Loucy (cell line): ENCODE results near the gene BCL2L13.

ENCODE experiments used
- H2AFZ ChIP-seq: fragments of 200-600 bp; sonication (generic); 2 replicates; pipeline ENCODE4 v1.6.0; 2016; ENCODE audit warnings: antibody characterized with exemption, mild to moderate bottlenecking, low read length, moderate library complexity
- H3F3A ChIP-seq: fragments of 200-600 bp; 2 replicates; pipeline ENCODE4 v1.6.0; 2016; ENCODE audit warnings: antibody characterized with exemption, low read depth, mild to moderate bottlenecking
- H3K27me3 ChIP-seq: fragments of 200-600 bp; sonication (generic); 2 replicates; pipeline ENCODE4 v1.6.1; 2014; ENCODE audit warnings: low read length, mild to moderate bottlenecking; ENCODE audit not compliant: insufficient read depth, poor library complexity, severe bottlenecking
- H3K36me3 ChIP-seq: fragments of 200-600 bp; sonication (generic); 2 replicates; pipeline ENCODE4 v1.6.1; 2016; ENCODE audit warnings: low read length; ENCODE audit not compliant: insufficient read depth
- H3K4me1 ChIP-seq: fragments of 200-600 bp; sonication (generic); 2 replicates; pipeline ENCODE4 v1.5.1; 2014; ENCODE audit warnings: low read length, mild to moderate bottlenecking; ENCODE audit not compliant: insufficient read depth, poor library complexity, severe bottlenecking
- H3K4me2 ChIP-seq: fragments of 200-600 bp; sonication (generic); 2 replicates; pipeline ENCODE4 v1.6.0; 2014; ENCODE audit warnings: antibody characterized with exemption, low read length, low read depth, mild to moderate bottlenecking; ENCODE audit not compliant: poor library complexity, severe bottlenecking
- H3K4me3 ChIP-seq: fragments of 200-600 bp; sonication (generic); 2 replicates; pipeline ENCODE4 v1.5.1; 2014; ENCODE audit warnings: low read length, mild to moderate bottlenecking, mixed read lengths; ENCODE audit not compliant: poor library complexity, severe bottlenecking
- H3K79me2 ChIP-seq: fragments of 200-600 bp; sonication (generic); 2 replicates; pipeline ENCODE4 v1.6.1; 2014; ENCODE audit warnings: low read length; ENCODE audit not compliant: insufficient read depth
- H3K9ac ChIP-seq: fragments of 200-600 bp; sonication (generic); 2 replicates; pipeline ENCODE4 v1.6.0; 2014; ENCODE audit warnings: mild to moderate bottlenecking, low read depth, low read length, moderate library complexity; ENCODE audit not compliant: poor library complexity, severe bottlenecking
- H3K9me2 ChIP-seq: fragments of 200-600 bp; sonication (generic); replicated peaks from 2 replicates; pipeline ENCODE4 v1.6.1; 2016; ENCODE audit warnings: low read depth, low read length, mixed read lengths
- H3K9me3 ChIP-seq: fragments of 200-600 bp; sonication (generic); 2 replicates; pipeline ENCODE4 v1.6.1; 2014; ENCODE audit warnings: mild to moderate bottlenecking, antibody characterized with exemption, low read length, low read depth; ENCODE audit not compliant: insufficient read depth
- H4K20me1 ChIP-seq: fragments of 200-600 bp; sonication (generic); 2 replicates; pipeline ENCODE4 v1.6.0; 2014; ENCODE audit warnings: antibody characterized with exemption, low read length, mild to moderate bottlenecking; ENCODE audit not compliant: insufficient read depth, poor library complexity, severe bottlenecking
- EZH2phosphoT487 ChIP-seq: fragments of 200-600 bp; IDR thresholded peaks from 2 replicates; pipeline ENCODE4 v1.6.1; 2018; ENCODE audit warnings: antibody characterized with exemption, mild to moderate bottlenecking, moderate library complexity, borderline replicate concordance
- TF ChIP-seq, protein P1 (sequence below): fragments of 200-600 bp; sonication (generic); conservative IDR thresholded peaks from 2 replicates; pipeline ENCODE4 v1.5.1; 2014; ENCODE audit warnings: mild to moderate bottlenecking, antibody characterized with exemption, low read length

Gene BCL2L13

DNA sequence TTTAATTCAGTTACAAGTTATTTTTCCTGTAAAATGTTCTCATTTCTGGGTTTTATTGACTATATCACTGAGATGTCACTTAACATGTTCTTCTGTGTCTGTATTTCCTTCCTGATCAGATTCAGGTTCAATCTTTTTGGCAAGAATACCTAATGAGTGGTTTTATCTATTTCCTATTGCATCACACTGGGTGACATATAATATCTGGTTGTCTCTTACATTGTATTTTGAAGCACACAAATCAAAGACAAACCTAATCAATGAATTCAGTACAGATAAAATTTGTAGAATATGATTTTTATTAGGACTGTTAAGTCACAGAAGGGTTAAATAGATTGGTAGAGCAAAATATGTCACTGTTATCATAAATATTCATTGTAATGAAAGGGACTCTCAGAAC, 60.4 kb downstream of the BCL2L13 start:
- H2AFZ ChIP-seq, result no peak overlapping the region
- no peak overlapping the region for H3K4me3 ChIP-seq
- H3K4me1 ChIP-seq, result peaks cover 12% of the 10 kb centered on the region
- H3F3A ChIP-seq, result no peaks in the 10 kb centered on the region
- H3K4me2 ChIP-seq, result no peak overlapping the region
- TF ChIP-seq EZH2phosphoT487, result no peak
- TF ChIP-seq, protein P1, sequence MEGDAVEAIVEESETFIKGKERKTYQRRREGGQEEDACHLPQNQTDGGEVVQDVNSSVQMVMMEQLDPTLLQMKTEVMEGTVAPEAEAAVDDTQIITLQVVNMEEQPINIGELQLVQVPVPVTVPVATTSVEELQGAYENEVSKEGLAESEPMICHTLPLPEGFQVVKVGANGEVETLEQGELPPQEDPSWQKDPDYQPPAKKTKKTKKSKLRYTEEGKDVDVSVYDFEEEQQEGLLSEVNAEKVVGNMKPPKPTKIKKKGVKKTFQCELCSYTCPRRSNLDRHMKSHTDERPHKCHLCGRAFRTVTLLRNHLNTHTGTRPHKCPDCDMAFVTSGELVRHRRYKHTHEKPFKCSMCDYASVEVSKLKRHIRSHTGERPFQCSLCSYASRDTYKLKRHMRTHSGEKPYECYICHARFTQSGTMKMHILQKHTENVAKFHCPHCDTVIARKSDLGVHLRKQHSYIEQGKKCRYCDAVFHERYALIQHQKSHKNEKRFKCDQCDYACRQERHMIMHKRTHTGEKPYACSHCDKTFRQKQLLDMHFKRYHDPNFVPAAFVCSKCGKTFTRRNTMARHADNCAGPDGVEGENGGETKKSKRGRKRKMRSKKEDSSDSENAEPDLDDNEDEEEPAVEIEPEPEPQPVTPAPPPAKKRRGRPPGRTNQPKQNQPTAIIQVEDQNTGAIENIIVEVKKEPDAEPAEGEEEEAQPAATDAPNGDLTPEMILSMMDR, result no peak
- no peaks in the 10 kb centered on the region for H3K36me3 ChIP-seq
- H3K9me3 ChIP-seq, result no peaks in the 10 kb centered on the region
- no peaks in the 10 kb centered on the region for H3K9me2 ChIP-seq
- no peaks in the 10 kb centered on the region for H3K27me3 ChIP-seq
- H3K9ac ChIP-seq, result no peak overlapping the region
- no peaks in the 10 kb centered on the region for H3K79me2 ChIP-seq
- no peaks in the 10 kb centered on the region for H4K20me1 ChIP-seq

DNA sequence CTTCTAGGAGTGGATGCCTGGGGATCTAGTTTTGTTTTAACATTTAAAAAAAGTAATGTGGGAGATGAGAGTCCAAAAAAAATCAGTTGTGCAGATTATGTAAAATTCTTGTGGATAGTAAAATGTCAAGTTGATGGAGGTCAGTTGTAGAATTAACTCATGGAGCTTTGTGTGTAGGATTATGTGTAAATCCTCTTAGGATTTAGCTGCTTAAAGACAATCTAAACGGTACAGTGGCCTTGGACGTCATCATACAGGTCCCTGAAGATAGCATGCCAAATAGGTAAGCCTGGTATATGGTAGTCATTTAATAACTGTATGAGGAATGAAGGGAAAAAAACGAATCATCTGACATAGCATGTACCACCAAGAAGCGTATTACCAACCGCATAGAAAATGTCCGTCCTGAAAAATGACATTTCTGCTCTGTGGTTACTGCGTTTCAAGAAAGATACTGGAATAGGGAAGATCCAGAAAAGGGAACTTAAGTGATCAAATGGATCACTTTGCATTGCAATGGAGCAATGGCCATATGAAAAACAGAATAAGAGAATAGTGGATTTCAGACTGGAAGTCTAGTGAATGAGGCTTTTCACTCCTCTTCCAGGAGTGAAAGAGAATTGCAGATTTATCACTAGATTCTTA, 61.3 kb downstream of the BCL2L13 start:
- no peaks in the 10 kb centered on the region for H3K9me2 ChIP-seq
- H3K9ac ChIP-seq, result no peak overlapping the region
- TF ChIP-seq, protein P1, result no peak
- TF ChIP-seq EZH2phosphoT487, result no peak
- no peaks in the 10 kb centered on the region for H4K20me1 ChIP-seq
- no peak overlapping the region for H2AFZ ChIP-seq
- no peaks in the 10 kb centered on the region for H3K27me3 ChIP-seq
- H3K36me3 ChIP-seq, result no peaks in the 10 kb centered on the region
- peaks cover 8% of the 10 kb centered on the region for H3K4me1 ChIP-seq
- H3K4me2 ChIP-seq, result no peak overlapping the region
- no peak overlapping the region for H3K4me3 ChIP-seq
- H3K9me3 ChIP-seq, result no peaks in the 10 kb centered on the region
- no peaks in the 10 kb centered on the region for H3F3A ChIP-seq
- H3K79me2 ChIP-seq, result no peaks in the 10 kb centered on the region

DNA sequence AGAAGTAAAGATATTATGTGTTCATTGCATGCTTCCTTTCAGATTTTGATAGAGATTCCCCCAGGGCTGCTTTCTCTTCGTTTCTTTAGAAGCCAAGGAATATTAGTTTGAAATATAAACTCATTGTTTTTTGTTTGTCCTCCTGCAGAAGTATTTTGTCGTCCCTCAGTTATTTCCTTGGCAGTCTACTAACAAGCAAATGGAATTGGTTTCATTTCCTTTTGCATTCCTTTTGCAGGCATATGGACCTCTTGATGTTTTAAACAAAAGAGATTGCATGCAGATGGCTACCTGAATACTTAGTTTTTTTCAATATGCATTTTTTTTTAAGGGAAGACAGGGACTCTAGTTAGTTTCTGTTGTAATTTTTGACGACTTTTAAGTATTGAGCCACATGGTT, 62.2 kb downstream of the BCL2L13 start:
- Histone ChIP-seq H4K20me1 (no peaks in the 10 kb centered on the region), H3F3A (no peaks in the 10 kb centered on the region), H3K79me2 (no peaks in the 10 kb centered on the region), H3K27me3 (no peaks in the 10 kb centered on the region), H3K4me2 (no peak overlapping the region), H2AFZ (no peak overlapping the region), H3K4me3 (no peak overlapping the region), H3K9me3 (no peaks in the 10 kb centered on the region), H3K4me1 (peaks cover 10% of the 10 kb centered on the region), H3K36me3 (no peaks in the 10 kb centered on the region), H3K9ac (no peak overlapping the region), H3K9me2 (no peaks in the 10 kb centered on the region)
- TF ChIP-seq EZH2phosphoT487, result no peak
- TF ChIP-seq, protein P1, result no peak
